EL (cell line): Measurements from ENCODE around the gene BRSK1.
A peak's percentile ranks its signal among the peaks of the same experiment; 100 is the strongest.

Experiments
- DNase-seq: peaks from one replicate; pipeline ENCODE4 v3.0.0-alpha.2; 2016

The BRSK1 gene

GRCh38 chr19:55339105-55339888 is 55.5 kb downstream of the BRSK1 start, which contains the start of gene KMT5C:
KMT5C (plus strand) TSS chr19:55339876; CDS start chr19:55341937, 2,061 bp downstream.
- DNase-seq, result peak; percentile 100

- DNase-seq, result no peak
These were observed 56.3 kb downstream of the BRSK1 start for GRCh38 chr19:55339889-55340783.

GRCh38 chr19:55340784-55341147 is 57.0 kb downstream of the BRSK1 start:
- DNase-seq, result no peak

- DNase-seq, result peak; percentile 69
These were observed 57.4 kb downstream of the BRSK1 start for GRCh38 chr19:55341171-55341588.

- no peak for DNase-seq
These were observed 58.1 kb downstream of the BRSK1 start for GRCh38 chr19:55341595-55342531.

- peak; percentile 46 for DNase-seq
These were observed 60.6 kb downstream of the BRSK1 start for GRCh38 chr19:55344444-55344843.

GRCh38 chr19:55345101-55345817 is 61.5 kb downstream of the BRSK1 start:
- no peak for DNase-seq

GRCh38 chr19:55345818-55346724 is 62.3 kb downstream of the BRSK1 start:
- DNase-seq, result peak; percentile 30

- no peak for DNase-seq
These were observed 63.1 kb downstream of the BRSK1 start for GRCh38 chr19:55346725-55347441.

- no peak for DNase-seq
These were observed 63.7 kb downstream of the BRSK1 start for GRCh38 chr19:55347442-55348009.

GRCh38 chr19:55348317-55349034 is 64.7 kb downstream of the BRSK1 start:
- no peak for DNase-seq

GRCh38 chr19:55350620-55351315 is 67.0 kb downstream of the BRSK1 start:
- no peak for DNase-seq

- no peak for DNase-seq
These were observed 68.2 kb downstream of the BRSK1 start for GRCh38 chr19:55352040-55352439.

GRCh38 chr19:55352549-55353145 is 68.8 kb downstream of the BRSK1 start:
- DNase-seq, result no peak

GRCh38 chr19:55353356-55353802 is 69.6 kb downstream of the BRSK1 start:
- no peak for DNase-seq

GRCh38 chr19:55353803-55354697 is 70.3 kb downstream of the BRSK1 start:
- peak; percentile 54 for DNase-seq

- no peak for DNase-seq
These were observed 71.0 kb downstream of the BRSK1 start, which contains the start of gene COX6B2 for GRCh38 chr19:55354698-55355212. COX6B2 (minus strand) TSS chr19:55354719; CDS start chr19:55354521, 198 bp downstream.
